Measurements from ENCODE around the gene LNPEP.

- TF ChIP-seq CTCF (IDR thresholded peaks at IDR 0.05) (no peak), USF2 (CRISPR knock-in tag; IDR thresholded peaks at IDR 0.05) (no peak), ZNF423 (CRISPR knock-in tag; IDR thresholded peaks at IDR 0.05) (no peak), ZNF121 (CRISPR knock-in tag; IDR thresholded peaks at IDR 0.05) (no peak), ATF3 (CRISPR knock-in tag; conservative IDR thresholded peaks at IDR 0.05) (no peak), GABPB1 (CRISPR knock-in tag; IDR thresholded peaks at IDR 0.05) (no peak), MYBL2 (CRISPR knock-in tag; IDR thresholded peaks at IDR 0.05) (no peak), ZNF512 (CRISPR knock-in tag; IDR thresholded peaks at IDR 0.05; ENCODE audit: borderline replicate concordance) (no peak), NFYB (CRISPR knock-in tag; conservative IDR thresholded peaks at IDR 0.05; ENCODE audit: low read depth) (no peak), E2F4 (CRISPR knock-in tag; IDR thresholded peaks at IDR 0.05; ENCODE audit: borderline replicate concordance, low read depth) (no peak), HMGA2 (CRISPR knock-in tag; IDR thresholded peaks at IDR 0.05) (no peak), USF1 (CRISPR knock-in tag; IDR thresholded peaks at IDR 0.05) (no peak)
Observed at GRCh38 chr5:96896276-96896675, 39.6 kb upstream of the LNPEP start.

All from WTC11 (cell line).